Raji (cell line): Measurements from ENCODE around the gene IFIT3.

Experiments used
- POLR2A ChIP-seq: IDR thresholded peaks from 2 replicates; pipeline ENCODE4 v1.6.1; 2011; ENCODE audit warnings: low read depth, low read length, control low read depth; ENCODE audit not compliant: insufficient read depth

The IFIT3 gene, protein sequence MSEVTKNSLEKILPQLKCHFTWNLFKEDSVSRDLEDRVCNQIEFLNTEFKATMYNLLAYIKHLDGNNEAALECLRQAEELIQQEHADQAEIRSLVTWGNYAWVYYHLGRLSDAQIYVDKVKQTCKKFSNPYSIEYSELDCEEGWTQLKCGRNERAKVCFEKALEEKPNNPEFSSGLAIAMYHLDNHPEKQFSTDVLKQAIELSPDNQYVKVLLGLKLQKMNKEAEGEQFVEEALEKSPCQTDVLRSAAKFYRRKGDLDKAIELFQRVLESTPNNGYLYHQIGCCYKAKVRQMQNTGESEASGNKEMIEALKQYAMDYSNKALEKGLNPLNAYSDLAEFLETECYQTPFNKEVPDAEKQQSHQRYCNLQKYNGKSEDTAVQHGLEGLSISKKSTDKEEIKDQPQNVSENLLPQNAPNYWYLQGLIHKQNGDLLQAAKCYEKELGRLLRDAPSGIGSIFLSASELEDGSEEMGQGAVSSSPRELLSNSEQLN

DNA sequence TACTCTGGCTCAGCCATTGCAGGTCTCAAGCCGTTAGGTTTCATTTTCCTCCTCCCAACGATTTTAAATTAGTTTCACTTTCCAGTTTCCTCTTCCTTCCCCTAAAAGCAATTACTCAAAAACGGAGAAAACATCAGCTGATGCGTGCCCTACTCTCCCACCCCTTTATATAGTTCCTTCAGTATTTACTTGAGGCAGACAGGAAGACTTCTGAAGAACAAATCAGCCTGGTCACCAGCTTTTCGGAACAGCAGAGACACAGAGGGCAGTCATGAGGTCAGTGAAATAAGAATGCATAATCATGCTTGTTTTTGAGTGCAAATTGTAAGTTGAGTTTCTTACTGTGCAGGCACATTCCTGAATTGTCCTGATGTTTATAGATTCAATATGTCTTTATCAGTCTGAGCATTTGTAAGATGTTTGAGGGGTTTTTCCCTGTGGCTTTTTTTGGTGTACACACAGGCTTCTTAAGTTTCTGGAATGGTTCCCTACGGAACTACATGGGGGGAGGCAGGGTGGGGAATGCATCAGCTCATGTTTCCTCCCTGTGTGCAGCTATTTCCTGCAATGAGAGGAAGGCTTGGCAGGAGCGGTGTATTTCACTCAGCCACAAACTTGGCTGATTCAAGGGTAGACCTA is at the start of gene IFIT3:
Gene IFIT3, plus strand, starts transcription at position 195 of the 639 bp plus-strand sequence. Its CDS starts 77 bp downstream, at position 272.
- no peak for TF ChIP-seq POLR2A

DNA sequence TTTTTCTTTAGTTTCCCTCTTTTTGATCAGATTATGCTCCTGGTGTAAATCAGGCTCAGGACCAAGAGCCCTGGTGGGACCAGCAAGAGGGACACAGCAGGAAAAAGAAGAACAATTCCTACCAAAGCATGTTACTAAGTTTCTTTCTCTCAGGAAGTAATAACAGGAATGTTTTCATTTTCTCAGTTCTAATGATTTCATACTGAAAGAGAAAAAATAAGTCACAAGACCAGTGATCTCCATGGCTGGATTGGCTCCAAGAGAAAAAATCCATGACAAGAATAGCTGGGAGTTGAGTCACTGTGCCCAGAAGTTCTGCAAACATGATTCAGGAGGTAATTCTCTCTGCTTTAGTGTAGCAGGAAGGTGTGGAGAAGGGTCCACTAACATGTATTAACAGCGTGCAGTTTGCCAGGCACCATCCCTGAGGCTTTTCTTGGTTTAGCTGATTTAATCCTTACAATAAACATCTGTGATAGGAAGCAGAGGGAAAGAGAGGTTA is 49.7 kb upstream of the IFIT3 start:
- TF ChIP-seq POLR2A, result no peak

GRCh38 chr10:89278900-89279392 is 48.9 kb upstream of the IFIT3 start:
- TF ChIP-seq POLR2A, result no peak

- TF ChIP-seq POLR2A, result no peak
Measured at GRCh38 chr10:89279421-89279869, 48.4 kb upstream of the IFIT3 start.

- TF ChIP-seq POLR2A, result no peak
Measured at GRCh38 chr10:89280508-89280907, 47.3 kb upstream of the IFIT3 start.

DNA sequence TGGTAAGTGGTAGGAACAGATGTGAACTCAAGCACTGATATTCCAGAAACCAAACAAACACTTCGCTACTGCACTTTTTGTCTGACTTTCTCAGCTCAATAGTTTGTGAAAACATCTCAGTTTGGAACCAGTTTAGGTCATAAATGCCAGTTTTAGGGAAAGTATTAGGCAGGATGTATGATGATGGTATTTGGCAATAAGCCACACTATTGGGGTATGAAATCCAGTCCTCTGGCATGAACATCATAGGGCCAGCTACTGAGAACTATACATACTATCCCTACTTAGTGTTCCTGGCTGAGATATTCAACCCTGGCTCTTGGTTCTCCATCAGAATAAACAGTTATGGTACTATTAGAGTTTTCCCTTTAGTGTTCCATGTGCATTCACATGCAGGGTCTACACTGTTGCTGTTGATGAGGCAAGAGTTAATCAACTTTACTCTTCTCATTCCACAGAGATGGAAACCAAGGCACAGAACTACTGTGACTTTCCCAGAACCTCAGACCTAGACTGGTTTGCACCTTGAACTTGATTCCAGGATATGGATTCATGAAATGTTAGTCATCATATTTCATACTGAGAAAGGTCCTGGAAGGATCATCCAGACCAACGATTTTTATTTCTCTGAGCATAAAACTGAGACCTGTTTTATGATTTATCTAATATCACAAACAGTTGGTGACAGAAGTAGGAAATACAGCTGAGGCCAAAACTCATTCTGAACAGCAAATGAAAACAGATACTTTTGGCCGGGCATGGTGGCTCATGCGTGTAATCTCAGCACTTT is 46.0 kb upstream of the IFIT3 start:
- no peak for TF ChIP-seq POLR2A

- TF ChIP-seq POLR2A, result no peak
Measured at GRCh38 chr10:89283025-89283935, 44.5 kb upstream of the IFIT3 start.

- TF ChIP-seq POLR2A, result no peak
Measured at GRCh38 chr10:89283936-89284475, 43.8 kb upstream of the IFIT3 start.

GRCh38 chr10:89294721-89295239 is 33.0 kb upstream of the IFIT3 start:
- no peak for TF ChIP-seq POLR2A

DNA sequence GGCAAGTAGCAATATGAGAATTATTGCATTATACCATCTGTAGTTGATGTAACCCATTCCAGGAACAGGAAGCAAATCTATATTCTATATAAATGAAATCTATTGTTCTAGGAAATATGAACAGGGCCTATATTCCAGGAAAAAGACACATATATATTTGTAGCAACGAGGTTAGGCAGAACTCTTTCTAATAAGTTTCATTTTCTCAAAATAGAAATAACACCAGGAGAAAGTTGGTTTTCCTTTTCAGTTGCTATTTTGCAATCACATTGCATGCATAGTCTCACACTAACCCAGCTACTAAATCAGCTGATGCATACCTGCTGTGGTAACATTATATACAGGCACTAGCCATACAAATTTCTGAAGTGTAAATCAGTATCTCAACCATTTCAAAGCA is 32.2 kb upstream of the IFIT3 start:
- no peak for TF ChIP-seq POLR2A

DNA sequence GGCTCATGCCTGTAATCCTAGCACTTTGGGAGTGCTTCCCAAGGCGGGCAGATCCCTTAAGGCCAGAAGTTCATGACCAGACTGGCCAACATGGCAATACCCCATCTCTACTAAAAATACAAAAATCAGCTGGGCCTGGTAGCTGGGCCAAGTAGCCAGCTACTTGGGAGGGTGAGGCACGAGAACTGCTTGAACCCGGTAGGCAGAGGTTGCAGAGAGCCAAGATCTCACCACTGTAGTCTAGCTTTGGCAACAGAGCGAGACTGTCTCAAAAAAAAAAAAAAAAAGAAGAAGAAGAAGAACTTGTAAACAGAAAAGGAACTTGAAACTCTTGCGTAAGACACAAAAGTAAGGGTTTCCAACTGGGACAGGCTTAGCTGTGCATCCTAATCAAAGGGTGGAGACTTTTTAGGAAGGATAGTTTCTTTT is 31.6 kb upstream of the IFIT3 start:
- TF ChIP-seq POLR2A, result no peak

- TF ChIP-seq POLR2A, result no peak
Measured at GRCh38 chr10:89297356-89297755, 30.4 kb upstream of the IFIT3 start.

DNA sequence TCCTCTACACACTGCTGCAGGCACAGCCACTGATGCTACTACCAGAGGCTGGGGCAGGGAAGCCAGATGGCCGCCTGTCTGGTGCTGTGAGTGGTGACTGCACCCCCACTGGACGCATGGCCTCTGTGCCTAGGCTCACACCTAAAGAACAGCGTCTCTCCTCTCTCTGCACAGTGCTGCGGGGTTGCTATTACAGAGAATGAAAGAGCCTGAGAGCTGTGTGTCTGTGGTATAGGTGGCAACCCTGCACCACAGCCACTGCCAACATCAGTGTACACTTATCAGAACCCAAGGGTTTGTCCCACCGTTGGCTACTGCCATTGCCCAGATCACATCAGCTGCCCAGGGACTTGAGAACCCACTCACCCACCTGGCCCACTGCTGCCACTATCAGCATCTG is 30.0 kb upstream of the IFIT3 start:
- TF ChIP-seq POLR2A, result no peak

DNA sequence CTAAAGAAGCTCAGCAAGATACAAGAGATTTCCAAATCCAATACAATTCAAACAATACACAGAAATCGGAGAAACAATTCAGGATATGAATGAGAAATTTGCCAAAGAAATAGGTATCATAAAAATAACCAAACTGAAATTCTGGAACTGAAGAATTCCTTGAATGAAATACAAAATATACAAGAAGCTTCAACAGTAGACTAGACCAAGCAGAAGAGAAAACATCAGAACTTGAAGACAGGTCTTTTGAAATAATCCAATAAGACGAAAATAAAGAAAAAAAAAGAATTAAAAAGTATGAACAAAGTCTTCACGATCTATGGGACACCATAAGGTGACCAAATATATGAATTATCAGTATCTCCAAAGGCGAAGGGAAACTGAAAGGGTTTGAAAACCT is 28.8 kb upstream of the IFIT3 start:
- TF ChIP-seq POLR2A, result no peak

GRCh38 chr10:89301232-89301631 is 26.6 kb upstream of the IFIT3 start:
- TF ChIP-seq POLR2A, result no peak
